ENCODE results near the gene CDHR2.

The CDHR2 gene

DNA sequence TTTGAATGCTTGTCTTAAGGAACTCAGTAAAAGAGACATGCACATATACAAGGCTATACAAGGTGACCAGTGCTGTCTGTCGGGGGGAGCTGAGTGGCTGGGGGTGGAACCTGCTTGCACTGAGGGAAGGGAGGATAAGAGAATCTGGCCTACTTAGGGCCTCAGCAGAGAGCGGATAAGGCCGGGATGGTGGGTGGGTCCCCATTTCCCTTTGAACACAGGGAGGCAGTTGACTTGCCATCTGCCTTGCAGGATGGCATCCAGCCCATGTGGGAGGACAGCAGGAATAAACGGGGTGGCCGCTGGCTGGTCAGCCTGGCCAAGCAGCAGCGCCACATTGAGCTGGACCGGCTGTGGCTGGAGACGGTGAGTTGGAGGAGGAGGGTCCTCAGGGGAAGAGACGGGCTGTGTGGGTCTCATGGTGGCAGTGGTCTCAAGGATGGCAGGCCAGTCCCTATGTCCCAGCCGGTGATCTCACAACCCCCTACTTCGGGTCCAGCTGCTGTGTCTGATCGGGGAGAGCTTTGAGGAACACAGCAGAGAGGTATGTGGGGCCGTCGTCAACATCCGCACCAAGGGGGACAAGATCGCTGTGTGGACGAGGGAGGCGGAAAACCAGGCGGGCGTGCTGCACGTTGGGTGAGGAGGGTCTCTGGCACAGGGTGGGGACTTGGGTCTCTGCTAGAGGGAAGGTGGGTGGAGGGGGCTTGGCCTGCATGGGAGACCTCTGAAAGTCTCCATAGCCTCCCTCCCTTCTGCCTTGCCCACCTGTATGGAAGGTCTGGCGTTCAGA is 95.9 kb downstream of the CDHR2 start:
- DNase-seq, result no peak
